HEK293T (cell line): ENCODE data around the gene EEF1A1.

Experiments used
- ARNT ChIP-seq: fragments of 450-650 bp; IDR thresholded peaks from 2 replicates; pipeline ENCODE4 v1.6.1; 2017; ENCODE audit warnings: mild to moderate bottlenecking
- BHLHE40 ChIP-seq: fragments of 450-650 bp; IDR thresholded peaks from 2 replicates; pipeline ENCODE4 v1.6.1; 2016; ENCODE audit warnings: mild to moderate bottlenecking, moderate library complexity, borderline replicate concordance
- CTBP1 ChIP-seq: fragments of 450-650 bp; IDR thresholded peaks from 2 replicates; pipeline ENCODE4 v1.6.1; 2016; ENCODE audit warnings: borderline replicate concordance
- ELF4 ChIP-seq: fragments of 450-650 bp; IDR thresholded peaks from 2 replicates; pipeline ENCODE4 v1.6.1; 2017; ENCODE audit warnings: antibody characterized with exemption
- FOXK2 ChIP-seq: fragments of 450-650 bp; IDR thresholded peaks from 2 replicates; pipeline ENCODE4 v1.6.1; 2016; ENCODE audit warnings: mild to moderate bottlenecking
- FOXM1 ChIP-seq: fragments of 450-650 bp; IDR thresholded peaks from 2 replicates; pipeline ENCODE4 v1.6.1; 2017; ENCODE audit warnings: mild to moderate bottlenecking, borderline replicate concordance
- HDGF ChIP-seq: fragments of 450-650 bp; IDR thresholded peaks from 2 replicates; pipeline ENCODE4 v1.6.1; 2017; ENCODE audit warnings: antibody characterized with exemption, borderline replicate concordance
- L3MBTL2 ChIP-seq: fragments of 450-650 bp; conservative IDR thresholded peaks from 2 replicates; pipeline ENCODE4 v1.6.1; 2016; ENCODE audit warnings: mild to moderate bottlenecking
- SP1 ChIP-seq: fragments of 450-650 bp; IDR thresholded peaks from 2 replicates; pipeline ENCODE4 v1.6.1; 2017
- SUZ12 ChIP-seq: fragments of 450-650 bp; IDR thresholded peaks from 2 replicates; pipeline ENCODE4 v1.6.1; 2016; ENCODE audit warnings: mild to moderate bottlenecking
- TARDBP ChIP-seq: fragments of 450-650 bp; IDR thresholded peaks from 2 replicates; pipeline ENCODE4 v1.6.1; 2016
- ZNF384 ChIP-seq: fragments of 450-650 bp; IDR thresholded peaks from 2 replicates; pipeline ENCODE4 v1.6.1; 2016
- TF ChIP-seq, protein P1 (sequence below): fragments of 450-650 bp; IDR thresholded peaks from 2 replicates; pipeline ENCODE4 v1.6.1; 2016

GRCh38 chr6:73487473-73487872, 33.4 kb downstream of the EEF1A1 start:
- no peak for TF ChIP-seq HDGF
- no peak for TF ChIP-seq ELF4
- no peak for TF ChIP-seq ZNF384
- no peak for TF ChIP-seq L3MBTL2
- no peak for TF ChIP-seq TARDBP
- no peak for TF ChIP-seq BHLHE40
- TF ChIP-seq SUZ12 = no peak
- no peak for TF ChIP-seq ARNT
- no peak for TF ChIP-seq FOXM1
- no peak for TF ChIP-seq CTBP1
- no peak for TF ChIP-seq SP1
- TF ChIP-seq FOXK2 = no peak
- TF ChIP-seq, protein P1, sequence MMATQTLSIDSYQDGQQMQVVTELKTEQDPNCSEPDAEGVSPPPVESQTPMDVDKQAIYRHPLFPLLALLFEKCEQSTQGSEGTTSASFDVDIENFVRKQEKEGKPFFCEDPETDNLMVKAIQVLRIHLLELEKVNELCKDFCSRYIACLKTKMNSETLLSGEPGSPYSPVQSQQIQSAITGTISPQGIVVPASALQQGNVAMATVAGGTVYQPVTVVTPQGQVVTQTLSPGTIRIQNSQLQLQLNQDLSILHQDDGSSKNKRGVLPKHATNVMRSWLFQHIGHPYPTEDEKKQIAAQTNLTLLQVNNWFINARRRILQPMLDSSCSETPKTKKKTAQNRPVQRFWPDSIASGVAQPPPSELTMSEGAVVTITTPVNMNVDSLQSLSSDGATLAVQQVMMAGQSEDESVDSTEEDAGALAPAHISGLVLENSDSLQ = no peak
